Muscle of arm (tissue), 12 donors: ENCODE measurements around the gene BTBD16. TPM values are rescaled to one million over a fixed set of nuclear protein-coding genes. Genes with fewer than 3 reads are reported as not detected.
A peak's percentile ranks its signal among the peaks of the same experiment; 100 is the strongest.

Source experiments
- DNase-seq: peaks from one replicate; pipeline ENCODE4 v3.0.0-alpha.2; 2013
- polyA plus RNA-seq, 12 donors: library from polyadenylated mRNA; unstranded; fragments of 120-200 nt; gene quantifications; one replicate each; pipeline ENCODE4 v1.2.1, GENCODE V29; 2013; ENCODE audit not compliant: insufficient read length in 12 of 12

The BTBD16 gene
- polyA plus RNA-seq, 12 donors = 0.09 to 0.90 (median 0.25) TPM; not detected in 6

- no peak for DNase-seq
Observed at GRCh38 chr10:122273966-122274545, 3.0 kb downstream of the BTBD16 start.

- no peak for DNase-seq
Observed at GRCh38 chr10:122276611-122277208, 5.6 kb downstream of the BTBD16 start.

- DNase-seq = no peak
Observed at GRCh38 chr10:122277526-122278136, 6.5 kb downstream of the BTBD16 start.

- peak; percentile 46 for DNase-seq
Observed at GRCh38 chr10:122279725-122280141, 8.6 kb downstream of the BTBD16 start.

- no peak for DNase-seq
Observed at GRCh38 chr10:122280156-122280555, 9.1 kb downstream of the BTBD16 start.

DNA sequence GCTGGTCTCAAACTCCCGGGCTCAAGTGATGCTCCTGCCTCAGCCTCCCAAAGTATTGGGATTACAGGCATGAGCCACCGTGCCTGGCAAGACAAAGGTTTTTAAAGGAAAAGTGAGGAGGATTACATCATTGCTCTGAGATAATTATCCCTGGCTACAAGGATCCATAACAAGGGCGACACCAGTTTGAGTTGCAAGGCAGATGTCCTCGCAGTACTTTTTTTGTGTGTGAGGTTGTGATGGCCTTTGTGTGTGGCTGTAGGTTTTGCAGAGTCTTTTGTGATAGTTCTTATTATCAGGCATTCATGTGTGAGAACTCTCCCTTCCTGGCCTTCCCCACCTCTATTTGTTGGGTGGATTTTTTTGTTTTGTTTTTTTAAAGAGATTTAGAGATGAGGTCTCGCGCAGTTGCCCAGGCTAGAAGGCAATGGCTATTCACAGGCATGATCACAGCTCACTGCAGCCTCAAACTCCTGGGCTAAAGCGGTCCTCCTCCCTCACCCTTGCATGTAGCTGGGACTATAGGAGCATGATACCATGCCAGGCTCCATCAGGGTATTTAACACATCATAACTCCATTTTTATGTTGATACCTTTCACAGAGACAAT lies 10.0 kb downstream of the BTBD16 start:
- no peak for DNase-seq

DNA sequence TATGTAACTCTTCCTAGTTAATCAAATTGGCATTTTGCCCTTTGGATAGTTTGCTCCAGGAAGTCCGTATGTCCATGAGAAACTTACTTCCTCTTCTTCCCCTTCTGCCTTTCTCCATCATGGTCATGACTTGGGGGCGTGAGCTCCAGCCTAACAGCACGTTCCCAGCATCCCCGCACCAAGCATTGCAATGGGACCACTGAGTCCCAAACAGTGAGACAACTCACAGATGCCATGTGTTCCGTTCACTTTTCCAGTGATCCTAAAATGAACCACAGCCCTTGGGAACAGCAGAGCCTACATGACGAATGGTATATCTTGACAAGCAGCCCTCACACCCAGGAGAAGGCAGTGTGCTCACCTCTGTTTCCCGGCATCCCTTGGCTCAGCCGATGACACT lies 10.7 kb downstream of the BTBD16 start:
- DNase-seq = no peak

- no peak for DNase-seq
Observed at GRCh38 chr10:122282253-122282671, 11.2 kb downstream of the BTBD16 start.

DNA sequence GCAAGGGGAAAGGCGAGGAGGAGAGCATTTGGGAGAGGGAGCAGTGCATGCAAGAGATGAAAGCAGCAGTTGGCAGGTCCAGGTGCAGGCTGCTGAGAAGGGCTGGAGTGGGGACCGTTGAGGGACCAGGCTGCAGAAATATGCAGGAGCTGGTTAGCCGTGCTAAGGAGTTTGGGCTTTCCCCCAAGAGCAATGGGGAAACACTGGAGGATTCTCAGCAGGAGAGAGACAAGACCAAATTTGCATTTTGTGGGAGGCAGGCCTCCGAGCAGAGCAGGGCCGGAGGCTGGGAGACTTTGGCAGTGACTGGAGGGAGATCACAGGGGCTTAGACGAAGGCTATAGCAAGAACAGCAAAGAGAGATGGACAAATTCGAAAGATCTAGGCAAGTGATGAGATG lies 11.8 kb downstream of the BTBD16 start:
- no peak for DNase-seq

DNA sequence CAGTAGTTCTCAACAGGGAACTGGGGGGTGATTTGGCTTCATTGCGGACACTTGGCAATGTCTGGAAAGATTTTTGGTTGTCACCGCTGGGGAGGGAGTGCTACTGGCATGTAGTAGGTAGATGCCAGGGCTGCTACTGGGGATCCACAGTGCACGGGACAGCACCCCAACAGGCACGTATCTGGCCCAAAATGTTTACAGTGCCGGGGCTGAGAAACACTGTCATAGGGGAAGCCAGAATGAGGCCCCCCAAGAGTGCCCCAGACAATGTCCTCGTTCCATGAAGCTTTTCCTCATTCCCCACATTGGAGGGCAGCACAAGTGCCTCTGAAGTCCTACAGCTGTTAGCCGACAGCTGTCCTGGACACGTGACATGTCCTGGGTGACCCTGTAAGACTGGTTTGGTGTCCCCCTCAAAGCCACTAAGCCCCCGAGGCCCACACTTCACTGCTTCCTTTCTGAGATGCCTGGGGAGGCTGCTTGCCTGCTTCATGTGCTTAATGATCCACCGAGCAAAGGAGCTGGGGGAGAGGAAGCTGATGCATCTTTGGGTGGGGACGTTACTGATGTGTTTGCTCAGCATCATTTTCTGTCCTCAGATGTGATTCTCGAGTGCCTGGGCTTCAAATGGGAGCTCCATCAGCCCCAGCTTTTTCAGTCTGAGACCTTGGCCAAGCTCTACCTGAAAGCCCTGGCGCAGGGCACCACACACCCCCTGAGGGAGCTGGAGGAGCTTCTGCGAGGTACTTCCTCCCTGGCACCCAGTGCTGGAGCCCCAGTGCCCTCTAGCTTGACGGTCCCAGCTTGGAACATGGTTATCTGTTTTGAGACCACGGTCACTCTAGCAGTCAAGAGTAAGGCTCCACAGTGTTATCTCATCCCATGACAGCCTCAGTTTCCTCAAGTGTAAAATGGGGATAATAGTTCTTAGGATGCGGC lies 14.7 kb downstream of the BTBD16 start:
- no peak for DNase-seq

DNA sequence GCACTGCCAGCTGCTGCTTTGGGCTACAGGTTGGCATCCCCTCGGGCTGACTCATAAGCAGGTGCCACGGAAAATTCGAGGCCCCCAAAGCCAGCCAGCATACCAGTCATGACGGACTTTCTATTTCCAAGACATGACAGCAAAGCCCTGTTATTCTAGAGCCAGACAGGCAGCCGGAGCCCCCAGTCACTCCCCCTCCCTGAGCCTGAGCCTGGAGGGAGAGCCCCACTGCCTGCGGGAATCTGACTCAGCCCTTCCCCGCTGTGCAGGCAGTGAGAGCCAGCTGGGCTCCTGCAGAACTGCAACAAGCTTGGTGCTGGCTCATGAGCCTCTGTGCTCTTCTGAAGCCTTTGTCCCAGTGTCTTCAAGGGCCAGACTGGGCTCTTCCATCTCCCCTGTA lies 15.8 kb downstream of the BTBD16 start:
- DNase-seq = peak; percentile 65

DNA sequence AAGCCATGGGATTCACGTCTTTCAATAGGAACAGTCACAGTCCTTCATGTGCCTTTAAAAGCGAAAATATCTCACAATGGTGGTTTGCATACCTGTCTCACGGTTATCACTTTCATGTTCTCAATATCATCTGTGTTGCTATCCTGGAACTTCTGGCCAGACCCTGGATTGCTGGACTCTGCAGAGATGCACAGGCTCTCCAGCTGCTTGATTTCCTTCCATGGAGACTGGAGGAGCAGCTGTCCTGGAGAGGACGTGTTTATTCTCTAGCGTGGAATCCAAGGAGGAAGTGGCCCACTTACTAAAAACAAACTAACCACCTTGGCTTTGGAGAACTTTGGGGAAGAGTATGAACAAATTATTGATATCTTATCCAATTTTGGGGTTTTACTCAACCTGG lies 16.5 kb downstream of the BTBD16 start:
- DNase-seq = peak; percentile 61

- DNase-seq = no peak
Observed at GRCh38 chr10:122288262-122288661, 17.2 kb downstream of the BTBD16 start.

GRCh38 chr10:122288917-122289316 lies 17.8 kb downstream of the BTBD16 start:
- no peak for DNase-seq

GRCh38 chr10:122290334-122290733 lies 19.2 kb downstream of the BTBD16 start:
- no peak for DNase-seq

- DNase-seq = no peak
Observed at GRCh38 chr10:122290833-122291532, 19.9 kb downstream of the BTBD16 start.

DNA sequence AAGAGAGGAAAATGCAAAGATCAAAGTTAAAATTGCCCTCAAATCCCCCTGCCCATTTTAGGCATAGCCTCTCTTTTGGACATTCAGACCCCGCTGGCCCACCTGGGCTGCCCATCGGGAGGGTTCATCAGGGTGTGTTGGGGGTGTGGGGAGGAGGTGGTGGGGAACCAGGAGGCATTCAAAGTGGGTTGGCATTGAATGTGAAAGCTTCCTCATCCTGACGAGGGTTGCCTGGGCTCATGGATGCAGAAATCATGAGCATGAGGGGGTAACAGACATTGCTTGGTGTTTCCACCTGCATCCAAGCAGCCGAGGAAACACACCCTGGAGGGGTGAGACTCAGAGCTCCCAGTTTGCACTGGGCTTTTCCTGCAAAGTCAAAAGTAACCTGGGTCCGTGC lies 20.6 kb downstream of the BTBD16 start:
- DNase-seq = no peak

GRCh38 chr10:122292376-122292775 lies 21.3 kb downstream of the BTBD16 start:
- DNase-seq = no peak

GRCh38 chr10:122293156-122293960 lies 22.3 kb downstream of the BTBD16 start:
- DNase-seq = no peak

DNA sequence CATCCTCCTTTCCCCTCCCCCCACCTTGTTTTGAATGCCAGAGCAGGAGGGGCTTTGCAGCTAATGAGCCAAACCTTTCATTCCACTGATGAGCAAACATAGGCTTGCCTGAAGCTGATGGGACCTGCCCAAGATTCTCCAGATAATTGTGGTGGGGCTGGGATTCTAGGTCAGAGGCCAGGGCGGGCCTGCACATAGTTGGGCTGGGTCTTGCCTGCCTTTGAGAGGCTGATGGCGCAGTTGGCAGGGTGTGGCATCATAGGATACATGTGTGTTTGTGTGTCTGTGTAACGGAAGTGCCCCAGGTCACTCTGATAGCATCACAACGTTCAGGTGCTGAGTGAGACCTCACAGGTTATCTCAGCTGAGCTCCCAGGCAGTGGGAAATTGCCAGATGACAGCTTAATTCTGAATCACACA lies 22.9 kb downstream of the BTBD16 start:
- DNase-seq = no peak
